ENCODE data around the gene RBM45. TPM values are rescaled to one million over a fixed set of nuclear protein-coding genes. Genes with fewer than 3 reads are reported as not detected.

The RBM45 gene
- total RNA-seq, 4 donors from 2014 or later = 7.0 to 14.1 (median 9.7) TPM

- TF ChIP-seq, protein P1, sequence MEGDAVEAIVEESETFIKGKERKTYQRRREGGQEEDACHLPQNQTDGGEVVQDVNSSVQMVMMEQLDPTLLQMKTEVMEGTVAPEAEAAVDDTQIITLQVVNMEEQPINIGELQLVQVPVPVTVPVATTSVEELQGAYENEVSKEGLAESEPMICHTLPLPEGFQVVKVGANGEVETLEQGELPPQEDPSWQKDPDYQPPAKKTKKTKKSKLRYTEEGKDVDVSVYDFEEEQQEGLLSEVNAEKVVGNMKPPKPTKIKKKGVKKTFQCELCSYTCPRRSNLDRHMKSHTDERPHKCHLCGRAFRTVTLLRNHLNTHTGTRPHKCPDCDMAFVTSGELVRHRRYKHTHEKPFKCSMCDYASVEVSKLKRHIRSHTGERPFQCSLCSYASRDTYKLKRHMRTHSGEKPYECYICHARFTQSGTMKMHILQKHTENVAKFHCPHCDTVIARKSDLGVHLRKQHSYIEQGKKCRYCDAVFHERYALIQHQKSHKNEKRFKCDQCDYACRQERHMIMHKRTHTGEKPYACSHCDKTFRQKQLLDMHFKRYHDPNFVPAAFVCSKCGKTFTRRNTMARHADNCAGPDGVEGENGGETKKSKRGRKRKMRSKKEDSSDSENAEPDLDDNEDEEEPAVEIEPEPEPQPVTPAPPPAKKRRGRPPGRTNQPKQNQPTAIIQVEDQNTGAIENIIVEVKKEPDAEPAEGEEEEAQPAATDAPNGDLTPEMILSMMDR (IDR thresholded peaks at IDR 0.05; ENCODE audit: low read depth) = no peak
Measured at GRCh38 chr2:178123163-178123562, 10.9 kb downstream of the RBM45 start.

- TF ChIP-seq, protein P1 (IDR thresholded peaks at IDR 0.05; ENCODE audit: low read depth) = no peak
Measured at GRCh38 chr2:178125125-178125524, 12.9 kb downstream of the RBM45 start.

GRCh38 chr2:178125862-178126261, 13.6 kb downstream of the RBM45 start:
- TF ChIP-seq, protein P1 (IDR thresholded peaks at IDR 0.05; ENCODE audit: low read depth) = no peak

DNA sequence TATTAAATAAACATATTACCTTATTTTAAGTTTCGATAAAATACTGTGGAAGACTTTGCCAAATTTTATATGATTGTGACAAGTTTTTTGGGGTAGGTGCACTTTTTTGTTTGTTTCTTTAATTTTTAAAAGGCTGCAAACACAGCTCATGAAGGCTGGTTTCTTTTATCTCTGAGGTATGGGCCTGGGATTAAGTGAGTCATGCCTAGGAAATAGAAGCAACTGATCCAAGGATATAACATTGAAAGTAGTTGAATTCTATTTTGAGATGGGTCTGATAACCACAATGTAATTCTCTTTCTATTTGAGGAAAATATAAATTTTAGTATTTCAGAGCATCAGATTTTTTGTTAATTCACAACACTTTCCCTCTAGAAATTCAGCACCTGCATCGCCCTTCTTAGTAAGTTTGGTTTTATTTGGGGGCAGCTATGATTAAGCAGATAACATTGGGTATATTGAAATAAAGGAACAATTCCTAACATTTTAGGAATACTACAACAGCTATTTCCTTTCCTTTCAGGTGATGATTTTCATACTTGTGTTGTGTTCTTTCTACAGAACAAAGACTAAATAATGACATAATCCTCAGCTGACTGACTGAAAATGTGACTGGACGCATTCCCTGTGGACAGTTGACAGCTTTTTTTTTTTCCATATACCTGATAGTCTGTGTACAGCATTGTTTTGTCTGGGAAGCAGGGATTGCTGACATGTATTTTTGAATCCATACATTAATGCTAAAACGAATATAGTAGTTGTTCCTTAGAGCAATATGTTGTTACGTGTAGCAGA, 16.8 kb downstream of the RBM45 start:
- TF ChIP-seq, protein P1 (IDR thresholded peaks at IDR 0.05; ENCODE audit: low read depth) = no peak

DNA sequence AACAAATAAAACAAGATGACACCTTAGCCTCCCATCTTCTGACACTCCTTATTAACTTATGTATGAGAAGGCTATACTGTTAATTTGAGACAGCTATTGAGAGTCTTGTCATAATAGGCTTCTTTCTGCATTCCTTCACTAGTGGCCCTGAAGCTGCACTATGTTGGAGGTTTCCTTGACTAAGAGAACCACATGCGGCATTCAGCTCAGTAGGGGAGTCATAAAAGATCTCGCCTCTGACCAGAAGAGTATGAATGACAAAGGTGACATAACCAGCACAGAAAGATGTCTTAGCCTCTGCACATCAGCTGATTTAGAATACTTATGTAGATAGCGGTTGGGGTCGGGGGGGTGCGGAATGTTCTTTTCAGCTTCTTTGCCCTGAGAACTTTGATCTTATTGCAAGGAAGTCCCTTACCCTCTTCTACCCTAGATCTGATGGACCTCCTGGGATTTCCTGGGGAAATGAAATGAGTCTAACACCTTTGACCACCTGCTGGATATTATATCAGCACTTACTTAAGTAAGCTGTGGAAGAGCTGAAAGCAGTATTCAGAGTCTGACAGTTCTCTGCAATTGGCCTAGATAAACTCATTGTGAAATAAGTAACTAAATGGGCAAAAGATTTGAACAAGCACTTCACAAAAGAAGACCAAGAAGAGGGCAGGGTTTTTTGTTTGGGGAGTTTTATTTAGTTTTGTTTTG, 24.2 kb downstream of the RBM45 start:
- TF ChIP-seq, protein P1 (IDR thresholded peaks at IDR 0.05; ENCODE audit: low read depth) = no peak

DNA sequence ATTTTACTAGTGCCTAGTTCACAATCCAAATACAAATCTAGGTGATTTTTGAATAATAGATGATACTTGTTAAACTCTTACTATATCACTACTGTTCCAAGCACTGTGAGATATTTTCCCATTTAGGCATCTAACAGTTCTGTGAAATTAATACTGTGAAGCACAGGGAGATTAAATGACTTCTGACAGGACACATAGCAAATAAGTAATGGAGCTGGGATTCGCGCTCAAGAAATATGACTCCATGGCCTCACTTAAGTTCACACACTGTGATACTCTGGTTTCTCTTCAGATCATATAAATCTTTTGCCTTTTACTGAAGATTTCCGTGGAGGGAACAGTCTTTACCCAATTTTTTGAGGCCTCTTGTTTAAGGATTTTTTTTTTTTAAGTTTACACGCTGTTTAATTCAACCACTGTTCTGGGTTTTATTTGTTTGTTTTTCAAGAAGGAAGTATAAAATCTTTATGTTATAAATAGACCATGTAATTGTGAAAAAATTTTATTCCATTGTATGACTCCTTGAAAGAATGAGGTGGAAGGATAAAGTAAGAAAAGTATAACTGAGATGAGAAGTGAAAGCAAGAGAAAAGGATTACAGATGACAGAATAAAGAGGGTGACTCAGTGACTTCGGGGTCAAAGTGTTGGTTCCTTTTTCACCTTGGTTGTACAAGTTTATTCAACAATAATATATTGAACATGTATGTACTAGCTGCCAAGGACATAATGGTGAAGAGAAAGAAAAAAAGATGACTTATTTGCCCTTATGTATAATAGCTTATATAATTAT, 30.2 kb downstream of the RBM45 start:
- TF ChIP-seq, protein P1 (IDR thresholded peaks at IDR 0.05; ENCODE audit: low read depth) = no peak

DNA sequence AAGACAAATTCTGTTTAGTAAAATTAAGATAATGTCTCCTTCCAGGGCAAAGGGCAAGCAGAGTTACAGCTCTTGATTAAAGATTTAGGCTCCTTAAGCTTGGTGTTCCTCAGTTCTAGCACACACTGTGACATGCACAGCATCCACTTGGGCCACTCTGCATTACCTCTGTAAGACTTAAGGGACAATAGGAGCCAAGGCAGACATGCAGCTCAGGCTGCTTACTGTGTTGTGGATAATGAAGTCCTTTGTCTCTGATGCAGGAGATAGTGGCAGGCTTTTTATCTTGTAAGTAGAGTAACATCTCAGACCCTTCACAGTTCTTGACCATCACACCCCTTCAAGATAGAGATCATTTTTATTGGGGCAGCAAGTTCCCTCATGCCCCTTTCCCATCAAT, 31.2 kb downstream of the RBM45 start:
- TF ChIP-seq, protein P1 (IDR thresholded peaks at IDR 0.05; ENCODE audit: low read depth) = no peak

Data from subcutaneous adipose tissue (tissue), 4 donors.